IMR-90 (cell line): ENCODE results near the gene SSX2IP.

Experiments
- CTCF ChIP-seq: conservative IDR thresholded peaks from 2 replicates; pipeline ENCODE4 v1.5.1; 2012; ENCODE audit warnings: mild to moderate bottlenecking, low read depth, low read length, improper control_type of control experiment
- MXI1 ChIP-seq: IDR thresholded peaks from 2 replicates; pipeline ENCODE4 v1.6.1; 2012; ENCODE audit warnings: low read depth, mild to moderate bottlenecking, low read length, moderate library complexity, borderline replicate concordance
- POLR2A ChIP-seq: IDR thresholded peaks from 2 replicates; pipeline ENCODE4 v1.6.1; 2012; ENCODE audit warnings: mild to moderate bottlenecking, low read depth, low read length

- TF ChIP-seq CTCF (no peak), POLR2A (no peak), MXI1 (no peak)
Observed at GRCh38 chr1:84674705-84675104, 15.6 kb downstream of the SSX2IP start.
